Endothelial cell of umbilical vein (primary cell): ENCODE results near the gene MC5R.
A peak's percentile ranks its signal among the peaks of the same experiment; 100 is the strongest.

ENCODE experiments used
- FOS ChIP-seq: IDR thresholded peaks from 2 replicates; pipeline ENCODE4 v1.6.1; 2011; ENCODE audit warnings: mild to moderate bottlenecking, low read length, moderate library complexity, borderline replicate concordance; ENCODE audit not compliant: insufficient read depth
- POLR2A ChIP-seq: IDR thresholded peaks from 2 replicates; pipeline ENCODE4 v1.6.1; 2012; ENCODE audit warnings: low read depth, mild to moderate bottlenecking, control low read depth, low read length
- POLR2AphosphoS5 ChIP-seq: IDR thresholded peaks from 2 replicates; pipeline ENCODE4 v1.6.1; 2012; ENCODE audit warnings: low read depth, mild to moderate bottlenecking, control low read depth, low read length, moderate library complexity; ENCODE audit not compliant: insufficient read depth
- TF ChIP-seq, protein P1 (sequence below), 2 donors: IDR thresholded peaks; 1 replicate in 1 of 2; 2 replicates in 1 of 2; pipeline ENCODE4 v1.5.1; 2011; ENCODE audit warnings: low read length in 2 of 2, mild to moderate bottlenecking in 2 of 2, moderate library complexity in 2 of 2, control low read depth in 1 of 2, inconsistent platforms in 1 of 2, low read depth in 1 of 2; ENCODE audit not compliant: insufficient read depth in 1 of 2; ENCODE audit errors: extremely low read depth in 1 of 2

GRCh38 chr18:13813271-13813849 lies 10.6 kb upstream of the MC5R start:
- no peak for TF ChIP-seq POLR2A
- TF ChIP-seq, protein P1, sequence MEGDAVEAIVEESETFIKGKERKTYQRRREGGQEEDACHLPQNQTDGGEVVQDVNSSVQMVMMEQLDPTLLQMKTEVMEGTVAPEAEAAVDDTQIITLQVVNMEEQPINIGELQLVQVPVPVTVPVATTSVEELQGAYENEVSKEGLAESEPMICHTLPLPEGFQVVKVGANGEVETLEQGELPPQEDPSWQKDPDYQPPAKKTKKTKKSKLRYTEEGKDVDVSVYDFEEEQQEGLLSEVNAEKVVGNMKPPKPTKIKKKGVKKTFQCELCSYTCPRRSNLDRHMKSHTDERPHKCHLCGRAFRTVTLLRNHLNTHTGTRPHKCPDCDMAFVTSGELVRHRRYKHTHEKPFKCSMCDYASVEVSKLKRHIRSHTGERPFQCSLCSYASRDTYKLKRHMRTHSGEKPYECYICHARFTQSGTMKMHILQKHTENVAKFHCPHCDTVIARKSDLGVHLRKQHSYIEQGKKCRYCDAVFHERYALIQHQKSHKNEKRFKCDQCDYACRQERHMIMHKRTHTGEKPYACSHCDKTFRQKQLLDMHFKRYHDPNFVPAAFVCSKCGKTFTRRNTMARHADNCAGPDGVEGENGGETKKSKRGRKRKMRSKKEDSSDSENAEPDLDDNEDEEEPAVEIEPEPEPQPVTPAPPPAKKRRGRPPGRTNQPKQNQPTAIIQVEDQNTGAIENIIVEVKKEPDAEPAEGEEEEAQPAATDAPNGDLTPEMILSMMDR (IDR thresholded peaks at IDR 0.05; ENCODE audit: extremely low read depth in 1 of 2, insufficient read depth in 1 of 2, low read depth in 1 of 2, low read length in 2 of 2): peak; percentile 76 to 80
- TF ChIP-seq POLR2AphosphoS5: no peak
- peak; percentile 77 for TF ChIP-seq FOS
